Adrenal gland (tissue), 5 donors: ENCODE data around the gene DCAF11.

Source experiments
- POLR2A ChIP-seq, 2 donors: fragments of 450-650 bp; IDR thresholded peaks; one replicate each; pipeline ENCODE4 v1.6.1; 2017; ENCODE audit warnings: antibody characterized with exemption in 2 of 2, mild to moderate bottlenecking in 2 of 2, moderate library complexity in 1 of 2
- TF ChIP-seq, protein P1 (sequence below), 6 experiments: fragments of 450-650 bp in 4 of 6; fragments of 200-600 bp in 2 of 6; sonication (generic) in 1 of 6; IDR thresholded peaks; 1 replicate in 5 of 6; 2 replicates in 1 of 6; pipeline versions ENCODE4 v1.5.1 to v1.8.0; 2016 to 2021; ENCODE audit warnings: antibody characterized with exemption in 6 of 6, mild to moderate bottlenecking in 2 of 6, moderate library complexity in 1 of 6
- donor health status: DM: no; HTN: no; CAD: no.

DNA sequence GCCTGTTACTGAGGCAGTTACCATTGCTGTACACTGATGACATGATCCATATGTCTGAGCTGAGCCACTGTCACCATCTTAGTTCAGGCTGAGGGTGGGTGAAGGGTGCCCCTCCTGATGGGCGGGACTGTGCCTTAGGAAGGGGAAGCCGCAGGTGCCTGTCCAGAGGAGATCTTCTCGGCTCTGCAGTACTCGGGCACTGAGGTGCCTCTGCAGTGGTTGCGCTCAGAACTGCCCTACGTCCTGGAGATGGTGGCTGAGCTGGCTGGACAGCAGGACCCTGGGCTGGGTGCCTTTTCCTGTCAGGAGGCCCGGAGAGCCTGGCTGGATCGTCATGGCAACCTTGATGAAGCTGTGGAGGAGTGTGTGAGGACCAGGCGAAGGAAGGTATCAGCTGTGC lies 36.4 kb downstream of the DCAF11 start:
- TF ChIP-seq POLR2A (IDR thresholded peaks at IDR 0.05) = no peak
- TF ChIP-seq, protein P1, sequence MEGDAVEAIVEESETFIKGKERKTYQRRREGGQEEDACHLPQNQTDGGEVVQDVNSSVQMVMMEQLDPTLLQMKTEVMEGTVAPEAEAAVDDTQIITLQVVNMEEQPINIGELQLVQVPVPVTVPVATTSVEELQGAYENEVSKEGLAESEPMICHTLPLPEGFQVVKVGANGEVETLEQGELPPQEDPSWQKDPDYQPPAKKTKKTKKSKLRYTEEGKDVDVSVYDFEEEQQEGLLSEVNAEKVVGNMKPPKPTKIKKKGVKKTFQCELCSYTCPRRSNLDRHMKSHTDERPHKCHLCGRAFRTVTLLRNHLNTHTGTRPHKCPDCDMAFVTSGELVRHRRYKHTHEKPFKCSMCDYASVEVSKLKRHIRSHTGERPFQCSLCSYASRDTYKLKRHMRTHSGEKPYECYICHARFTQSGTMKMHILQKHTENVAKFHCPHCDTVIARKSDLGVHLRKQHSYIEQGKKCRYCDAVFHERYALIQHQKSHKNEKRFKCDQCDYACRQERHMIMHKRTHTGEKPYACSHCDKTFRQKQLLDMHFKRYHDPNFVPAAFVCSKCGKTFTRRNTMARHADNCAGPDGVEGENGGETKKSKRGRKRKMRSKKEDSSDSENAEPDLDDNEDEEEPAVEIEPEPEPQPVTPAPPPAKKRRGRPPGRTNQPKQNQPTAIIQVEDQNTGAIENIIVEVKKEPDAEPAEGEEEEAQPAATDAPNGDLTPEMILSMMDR (IDR thresholded peaks at IDR 0.05) = no peak
